Tibial artery (tissue), 4 donors: ENCODE measurements around the gene NRXN3.

Experiments used
- DNase-seq, 2 donors: peaks; one replicate each; pipeline ENCODE4 v3.0.0-alpha.2; 2019
- H3K27ac ChIP-seq, 2 donors: fragments of 200-600 bp; sonication (generic) in 1 of 2; 1 replicate in 1 of 2; 2 replicates in 1 of 2; pipeline ENCODE4 v1.5.1; 2018 to 2019; ENCODE audit warnings: mild to moderate bottlenecking in 1 of 2
- H3K27me3 ChIP-seq, 2 donors: fragments of 200-600 bp; sonication (generic) in 1 of 2; one replicate each; pipeline versions ENCODE4 v1.5.1 to v1.6.0; 2016 to 2019
- H3K36me3 ChIP-seq, 3 donors: fragments of 200-600 bp; sonication (generic) in 2 of 3; one replicate each; pipeline ENCODE4 v1.5.1; 2016 to 2019; ENCODE audit warnings: mild to moderate bottlenecking in 2 of 3
- H3K4me1 ChIP-seq, 4 donors: fragments of 200-600 bp; sonication (generic) in 2 of 4; 1 replicate in 3 of 4; 2 replicates in 1 of 4; pipeline ENCODE4 v1.5.1; 2016 to 2019
- H3K4me3 ChIP-seq, 2 donors: fragments of 200-600 bp; sonication (generic) in 1 of 2; 1 replicate in 1 of 2; 2 replicates in 1 of 2; pipeline ENCODE4 v1.5.1; 2018 to 2019; ENCODE audit warnings: mild to moderate bottlenecking in 2 of 2
- H3K9me3 ChIP-seq, 3 donors: fragments of 200-600 bp; sonication (generic) in 1 of 3; one replicate each; pipeline ENCODE4 v1.5.1; 2016 to 2019
- intact Hi-C: fragments of 100-400 bp; cut with DNase I; formaldehyde crosslinking; loops from one replicate; pipeline ENCODE4 v1.15.0; 2023; ENCODE audit warnings: low total_unique reads
- TF ChIP-seq, protein P1 (sequence below), 2 experiments: fragments of 200-600 bp in 1 of 2; fragments of 450-650 bp in 1 of 2; IDR thresholded peaks; one replicate each; pipeline ENCODE4 v1.5.1; 2017 to 2019; ENCODE audit warnings: antibody characterized with exemption in 2 of 2, mild to moderate bottlenecking in 1 of 2, moderate library complexity in 1 of 2

Gene NRXN3

DNA sequence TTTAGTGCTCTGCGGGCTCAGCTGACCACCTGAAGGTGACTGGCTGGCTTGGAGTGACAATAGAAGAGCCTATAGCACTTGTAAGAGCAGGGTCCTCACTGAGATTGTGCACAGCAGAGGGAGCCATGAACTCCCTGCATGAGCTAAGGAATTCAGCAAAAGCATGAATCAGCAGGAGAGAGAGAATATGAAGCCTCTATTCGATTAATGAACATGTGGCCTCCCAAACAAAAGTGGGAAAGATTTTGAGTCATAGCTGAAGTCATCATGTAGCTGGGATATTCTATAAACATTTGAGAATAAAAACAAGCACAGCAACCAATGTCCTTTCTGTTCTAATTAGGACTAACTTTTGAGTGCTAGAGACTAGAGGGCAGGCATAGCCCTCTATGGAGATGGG, 1414.5 kb downstream of the NRXN3 start:
- no peak for DNase-seq
- Histone ChIP-seq H3K36me3 (no peaks in the 10 kb centered on the region), H3K4me3 (no peak overlapping the region), H3K4me1 (peaks cover 0 to 32% (median 0%) of the 10 kb centered on the region in 4 donors), H3K27me3 (no peaks in the 10 kb centered on the region), H3K9me3 (no peaks in the 10 kb centered on the region), H3K27ac (no peak overlapping the region)
- intact Hi-C loops: no loop called here
- TF ChIP-seq, protein P1, sequence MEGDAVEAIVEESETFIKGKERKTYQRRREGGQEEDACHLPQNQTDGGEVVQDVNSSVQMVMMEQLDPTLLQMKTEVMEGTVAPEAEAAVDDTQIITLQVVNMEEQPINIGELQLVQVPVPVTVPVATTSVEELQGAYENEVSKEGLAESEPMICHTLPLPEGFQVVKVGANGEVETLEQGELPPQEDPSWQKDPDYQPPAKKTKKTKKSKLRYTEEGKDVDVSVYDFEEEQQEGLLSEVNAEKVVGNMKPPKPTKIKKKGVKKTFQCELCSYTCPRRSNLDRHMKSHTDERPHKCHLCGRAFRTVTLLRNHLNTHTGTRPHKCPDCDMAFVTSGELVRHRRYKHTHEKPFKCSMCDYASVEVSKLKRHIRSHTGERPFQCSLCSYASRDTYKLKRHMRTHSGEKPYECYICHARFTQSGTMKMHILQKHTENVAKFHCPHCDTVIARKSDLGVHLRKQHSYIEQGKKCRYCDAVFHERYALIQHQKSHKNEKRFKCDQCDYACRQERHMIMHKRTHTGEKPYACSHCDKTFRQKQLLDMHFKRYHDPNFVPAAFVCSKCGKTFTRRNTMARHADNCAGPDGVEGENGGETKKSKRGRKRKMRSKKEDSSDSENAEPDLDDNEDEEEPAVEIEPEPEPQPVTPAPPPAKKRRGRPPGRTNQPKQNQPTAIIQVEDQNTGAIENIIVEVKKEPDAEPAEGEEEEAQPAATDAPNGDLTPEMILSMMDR (IDR thresholded peaks at IDR 0.05): no peak

DNA sequence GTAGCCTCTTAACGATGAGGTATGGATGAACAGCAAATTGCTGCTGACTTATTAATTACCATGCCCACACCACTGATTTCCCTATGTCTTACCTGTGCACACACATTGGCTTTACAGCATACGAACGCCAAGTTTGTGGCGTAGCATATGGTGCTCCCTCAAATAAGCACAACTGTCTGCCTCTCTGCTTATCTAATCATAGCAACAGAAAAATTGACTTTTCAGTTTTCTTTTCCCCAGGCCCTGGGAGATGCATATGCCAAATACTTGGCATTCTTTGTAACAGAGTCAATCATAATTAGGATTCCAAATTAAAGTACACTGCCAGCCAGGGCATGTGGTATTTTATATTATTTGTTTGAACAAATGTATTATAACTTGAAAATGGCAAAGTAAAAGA, 1415.7 kb downstream of the NRXN3 start:
- intact Hi-C loops: no loop called here
- Histone ChIP-seq H3K27me3 (no peaks in the 10 kb centered on the region), H3K4me3 (no peak overlapping the region), H3K27ac (no peak overlapping the region), H3K4me1 (peaks cover 0 to 32% (median 0%) of the 10 kb centered on the region in 4 donors), H3K9me3 (no peaks in the 10 kb centered on the region), H3K36me3 (no peaks in the 10 kb centered on the region)
- TF ChIP-seq, protein P1 (IDR thresholded peaks at IDR 0.05): no peak
- no peak for DNase-seq

DNA sequence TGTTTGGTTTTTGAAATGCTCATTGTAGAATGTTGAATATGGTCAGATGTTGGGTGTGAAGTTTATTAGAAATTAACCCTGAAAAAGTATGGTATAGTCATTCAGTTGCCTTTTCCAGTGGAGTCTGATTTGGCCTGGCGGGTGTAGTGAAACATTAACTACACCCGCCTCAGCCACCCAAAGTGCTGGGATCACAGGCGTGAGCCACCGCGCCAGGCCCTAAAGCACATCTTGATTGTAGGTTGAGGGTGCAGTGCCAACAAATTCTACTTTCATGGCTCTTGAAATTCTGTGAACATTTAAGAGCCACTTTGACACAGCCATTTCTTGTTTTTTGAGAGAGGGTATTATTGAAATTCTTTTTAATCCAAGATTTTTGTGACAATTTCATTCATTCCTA, 1416.2 kb downstream of the NRXN3 start:
- DNase-seq: no peak
- no peak overlapping the region for H3K27ac ChIP-seq
- TF ChIP-seq, protein P1 (IDR thresholded peaks at IDR 0.05): no peak
- H3K27me3 ChIP-seq: no peaks in the 10 kb centered on the region
- H3K4me3 ChIP-seq: no peak overlapping the region
- no peaks in the 10 kb centered on the region for H3K36me3 ChIP-seq
- peaks cover 0 to 32% (median 0%) of the 10 kb centered on the region in 4 donors for H3K4me1 ChIP-seq
- H3K9me3 ChIP-seq: no peaks in the 10 kb centered on the region
- intact Hi-C loops: no loop called here

DNA sequence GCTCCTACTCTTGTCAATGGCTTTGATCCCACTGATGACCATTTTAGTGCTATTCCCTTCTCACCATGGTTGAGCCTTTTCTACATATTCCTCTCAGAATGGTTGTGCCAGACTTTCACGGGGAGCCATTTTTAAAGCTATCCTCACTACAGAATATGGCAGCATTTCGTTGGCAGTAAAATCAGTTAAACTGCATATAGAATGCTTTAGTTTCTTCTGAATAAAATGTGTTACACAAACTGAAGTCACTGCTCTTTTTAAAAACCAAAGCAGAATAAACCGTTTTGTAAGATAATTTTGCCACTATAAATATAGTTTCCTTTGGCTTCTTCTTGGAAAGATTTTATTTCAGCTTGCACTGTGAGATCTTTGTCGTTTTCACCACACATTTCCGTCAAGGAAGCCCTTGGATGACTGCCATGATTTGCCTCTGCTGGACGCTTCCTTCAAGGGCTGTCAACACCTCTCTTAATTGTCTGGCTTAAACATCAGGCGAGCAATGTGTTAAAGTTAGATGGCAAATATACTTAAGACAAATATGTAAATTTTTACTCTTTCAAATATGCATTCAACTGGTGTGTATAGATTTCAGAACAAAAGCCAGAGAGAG, 1416.9 kb downstream of the NRXN3 start:
- intact Hi-C loops: no loop called here
- Histone ChIP-seq H3K27ac (no peak overlapping the region), H3K36me3 (no peaks in the 10 kb centered on the region), H3K4me3 (no peak overlapping the region), H3K27me3 (no peaks in the 10 kb centered on the region), H3K4me1 (peaks cover 0 to 32% (median 0%) of the 10 kb centered on the region in 4 donors), H3K9me3 (no peaks in the 10 kb centered on the region)
- no peak for DNase-seq
- TF ChIP-seq, protein P1 (IDR thresholded peaks at IDR 0.05): no peak

DNA sequence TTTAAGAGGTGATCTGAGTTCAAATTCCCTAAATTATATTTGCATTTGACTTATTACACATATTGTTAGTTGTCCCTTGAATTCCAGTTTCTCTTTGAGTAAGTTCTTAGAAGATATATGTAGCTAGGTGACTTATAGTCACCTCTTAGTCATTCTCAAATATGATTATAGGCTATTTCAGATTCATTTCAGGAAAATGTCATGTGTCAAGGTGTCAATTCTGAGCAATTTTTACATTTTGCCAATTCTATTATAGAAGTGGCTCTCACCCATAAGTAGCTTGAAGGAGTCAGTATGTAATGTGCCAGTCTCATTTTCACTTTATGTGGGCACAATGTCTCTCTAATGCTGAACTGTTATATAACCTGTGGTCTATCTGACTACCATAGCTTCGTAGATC, 1417.7 kb downstream of the NRXN3 start:
- Histone ChIP-seq H3K9me3 (no peaks in the 10 kb centered on the region), H3K4me1 (peaks cover 0 to 32% (median 0%) of the 10 kb centered on the region in 4 donors), H3K27ac (no peak overlapping the region), H3K27me3 (no peaks in the 10 kb centered on the region), H3K4me3 (no peak overlapping the region), H3K36me3 (no peaks in the 10 kb centered on the region)
- TF ChIP-seq, protein P1 (IDR thresholded peaks at IDR 0.05): no peak
- intact Hi-C loops: no loop called here
- DNase-seq: no peak

DNA sequence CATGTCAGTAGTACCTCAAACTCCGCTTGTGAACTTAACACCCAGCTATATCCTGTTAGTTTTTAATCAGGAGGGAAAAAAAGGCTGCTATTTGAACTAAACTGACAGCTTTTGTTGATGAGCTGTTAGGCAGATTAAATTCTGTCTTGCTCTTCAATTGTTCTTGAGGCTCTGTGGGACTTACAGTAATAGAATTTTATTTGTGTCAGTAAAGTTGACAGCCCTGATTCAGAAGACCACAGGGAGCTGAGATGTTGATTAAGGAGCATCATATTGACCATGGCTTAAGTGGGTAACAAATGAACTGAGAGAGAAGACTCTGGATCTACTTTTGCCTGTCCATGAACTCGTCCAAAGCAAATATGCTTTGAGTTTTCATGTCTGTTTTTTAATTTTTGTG, 1418.2 kb downstream of the NRXN3 start:
- DNase-seq: no peak

More for the DNA sequence above, 1418.2 kb downstream of the NRXN3 start:
- Histone ChIP-seq H3K36me3 (no peaks in the 10 kb centered on the region), H3K9me3 (no peaks in the 10 kb centered on the region), H3K27ac (no peak overlapping the region), H3K4me3 (no peak overlapping the region), H3K4me1 (peaks cover 0 to 32% (median 0%) of the 10 kb centered on the region in 4 donors), H3K27me3 (no peaks in the 10 kb centered on the region)
- intact Hi-C loops: no loop called here
- TF ChIP-seq, protein P1 (IDR thresholded peaks at IDR 0.05): no peak
